NCI-H1092 (cell line): ENCODE results near the gene NUDT8.
"Not testable (repeated sequence)": the region's sequence is repeated elsewhere in the genome, so short reads cannot be mapped to it uniquely, and the experiment has no call there.

Source experiments
- DNase-seq: peaks from one replicate; lab custom pipeline; 2025; lab: John Stamatoyannopoulos, UW

Gene NUDT8

GRCh38 chr11:67642173-67643120, 12.7 kb upstream of the NUDT8 start:
- no peak for DNase-seq

GRCh38 chr11:67641338-67642172, 11.8 kb upstream of the NUDT8 start:
- DNase-seq, result no peak

GRCh38 chr11:67640758-67641337, 11.1 kb upstream of the NUDT8 start:
- DNase-seq, result no peak

- no peak for DNase-seq
Observed at GRCh38 chr11:67640021-67640757, 10.5 kb upstream of the NUDT8 start.

GRCh38 chr11:67639438-67639859, 9.7 kb upstream of the NUDT8 start, which contains the start of gene TBX10:
Gene TBX10, minus strand, starts transcription at chr11:67639763. Its CDS starts 291 bp downstream, at chr11:67639472.
- no peak for DNase-seq

- no peak for DNase-seq
Observed at GRCh38 chr11:67638535-67639437, 9.0 kb upstream of the NUDT8 start.

- DNase-seq, result not testable (repeated sequence)
Observed at GRCh38 chr11:67637441-67637840, 7.7 kb upstream of the NUDT8 start.

- DNase-seq, result no peak
Observed at GRCh38 chr11:67636962-67637361, 7.2 kb upstream of the NUDT8 start.

GRCh38 chr11:67635231-67635521, 5.4 kb upstream of the NUDT8 start:
- DNase-seq, result no peak

- DNase-seq, result no peak
Observed at GRCh38 chr11:67634366-67635230, 4.9 kb upstream of the NUDT8 start.

GRCh38 chr11:67633758-67634365, 4.1 kb upstream of the NUDT8 start:
- no peak for DNase-seq

- DNase-seq, result no peak
Observed at GRCh38 chr11:67632982-67633755, 3.4 kb upstream of the NUDT8 start.

GRCh38 chr11:67632175-67632981, 2.6 kb upstream of the NUDT8 start:
- no peak for DNase-seq

- DNase-seq, result no peak
Observed at GRCh38 chr11:67631853-67632174, 2.1 kb upstream of the NUDT8 start.

- no peak for DNase-seq
Observed at GRCh38 chr11:67631411-67631810, 1.7 kb upstream of the NUDT8 start.

- DNase-seq, result no peak
Observed at GRCh38 chr11:67630943-67631331, 1.2 kb upstream of the NUDT8 start.

GRCh38 chr11:67630228-67630942, 648 bp upstream of the NUDT8 start:
- DNase-seq, result peak; percentile 97
